SK-N-SH treated with all-trans-retinoic acid at 6 μM for 48 hours (cell line): Measurements from ENCODE around the gene FMNL1.

Experiments
- OSR1 ChIP-seq: fragments of 250-450 bp; sonication (Bioruptor Pico); IDR thresholded peaks from 2 replicates; pipeline ENCODE4 v1.8.0; 2022; ENCODE audit warnings: moderate library complexity, mild to moderate bottlenecking, inconsistent platforms
- ZFP3 ChIP-seq: fragments of 250-450 bp; sonication (Bioruptor Pico); IDR thresholded peaks from 2 replicates; pipeline ENCODE4 v1.5.0; 2020; ENCODE audit warnings: mild to moderate bottlenecking, moderate library complexity
- TF ChIP-seq, protein P1 (sequence below): fragments of 250-450 bp; sonication (Bioruptor Pico); IDR thresholded peaks from 2 replicates; pipeline ENCODE4 v1.5.1; 2020; ENCODE audit warnings: low read depth, mild to moderate bottlenecking, moderate library complexity

DNA sequence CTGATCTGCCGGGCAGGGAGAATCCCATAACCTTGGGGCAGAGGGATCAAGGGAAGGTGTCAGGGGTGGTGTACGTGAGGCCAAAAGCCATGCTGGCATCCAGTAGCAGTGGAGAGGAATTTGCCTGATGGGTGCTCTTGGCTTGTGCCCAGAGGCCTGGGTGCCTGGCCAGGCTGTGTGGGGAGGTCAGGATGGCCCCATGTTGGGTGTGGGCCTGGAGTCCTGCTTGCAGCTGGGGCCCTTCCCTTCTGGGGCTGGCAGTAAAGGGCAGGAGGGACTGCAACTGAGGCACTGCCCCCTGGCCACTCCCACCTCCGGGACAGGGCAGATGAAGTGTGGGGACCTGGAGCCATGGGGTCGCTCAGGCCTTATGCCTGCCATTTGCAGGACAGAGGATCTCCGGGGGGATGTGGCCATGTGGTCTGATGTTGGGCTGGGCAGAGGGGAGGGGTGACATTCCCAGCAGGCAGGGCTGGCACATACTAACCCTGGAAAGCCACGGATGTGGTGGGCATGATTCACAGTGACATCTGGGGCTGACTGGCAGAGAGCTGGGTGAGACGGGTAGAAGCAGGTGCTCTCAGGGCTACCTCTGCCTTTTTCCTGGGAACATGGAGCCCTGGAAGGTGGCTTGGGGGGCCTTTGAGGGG lies 3.5 kb downstream of the FMNL1 start:
- TF ChIP-seq ZFP3 (CRISPR knock-in tag) (no peak), OSR1 (no peak)
- TF ChIP-seq, protein P1, sequence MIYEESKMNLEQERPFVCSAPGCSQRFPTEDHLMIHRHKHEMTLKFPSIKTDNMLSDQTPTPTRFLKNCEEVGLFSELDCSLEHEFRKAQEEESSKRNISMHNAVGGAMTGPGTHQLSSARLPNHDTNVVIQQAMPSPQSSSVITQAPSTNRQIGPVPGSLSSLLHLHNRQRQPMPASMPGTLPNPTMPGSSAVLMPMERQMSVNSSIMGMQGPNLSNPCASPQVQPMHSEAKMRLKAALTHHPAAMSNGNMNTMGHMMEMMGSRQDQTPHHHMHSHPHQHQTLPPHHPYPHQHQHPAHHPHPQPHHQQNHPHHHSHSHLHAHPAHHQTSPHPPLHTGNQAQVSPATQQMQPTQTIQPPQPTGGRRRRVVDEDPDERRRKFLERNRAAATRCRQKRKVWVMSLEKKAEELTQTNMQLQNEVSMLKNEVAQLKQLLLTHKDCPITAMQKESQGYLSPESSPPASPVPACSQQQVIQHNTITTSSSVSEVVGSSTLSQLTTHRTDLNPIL (CRISPR knock-in tag) = no peak
